ENCODE results near the gene CTSH.

DNA sequence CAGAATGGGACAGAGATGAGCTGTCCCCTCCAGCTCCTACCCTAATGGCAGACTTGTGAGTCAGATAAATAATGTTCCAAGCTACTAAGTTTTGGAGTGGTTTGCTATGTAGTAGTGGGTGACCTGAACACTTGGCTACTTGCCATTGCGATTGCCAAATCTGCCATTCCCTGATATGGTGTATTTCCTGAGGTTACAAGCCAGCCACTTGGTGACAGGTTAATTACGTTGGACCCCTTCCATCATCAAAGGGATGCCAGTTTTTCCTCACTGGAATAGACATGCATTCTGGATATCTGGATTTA is 38.6 kb downstream of the CTSH start:
- TF ChIP-seq, protein P1, sequence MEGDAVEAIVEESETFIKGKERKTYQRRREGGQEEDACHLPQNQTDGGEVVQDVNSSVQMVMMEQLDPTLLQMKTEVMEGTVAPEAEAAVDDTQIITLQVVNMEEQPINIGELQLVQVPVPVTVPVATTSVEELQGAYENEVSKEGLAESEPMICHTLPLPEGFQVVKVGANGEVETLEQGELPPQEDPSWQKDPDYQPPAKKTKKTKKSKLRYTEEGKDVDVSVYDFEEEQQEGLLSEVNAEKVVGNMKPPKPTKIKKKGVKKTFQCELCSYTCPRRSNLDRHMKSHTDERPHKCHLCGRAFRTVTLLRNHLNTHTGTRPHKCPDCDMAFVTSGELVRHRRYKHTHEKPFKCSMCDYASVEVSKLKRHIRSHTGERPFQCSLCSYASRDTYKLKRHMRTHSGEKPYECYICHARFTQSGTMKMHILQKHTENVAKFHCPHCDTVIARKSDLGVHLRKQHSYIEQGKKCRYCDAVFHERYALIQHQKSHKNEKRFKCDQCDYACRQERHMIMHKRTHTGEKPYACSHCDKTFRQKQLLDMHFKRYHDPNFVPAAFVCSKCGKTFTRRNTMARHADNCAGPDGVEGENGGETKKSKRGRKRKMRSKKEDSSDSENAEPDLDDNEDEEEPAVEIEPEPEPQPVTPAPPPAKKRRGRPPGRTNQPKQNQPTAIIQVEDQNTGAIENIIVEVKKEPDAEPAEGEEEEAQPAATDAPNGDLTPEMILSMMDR (conservative IDR thresholded peaks at IDR 0.05; ENCODE audit: low read depth in 2 of 2): no peak
- no peak for TF ChIP-seq ZNF114 (CRISPR knock-in tag; IDR thresholded peaks at IDR 0.05)
- TF ChIP-seq EZH2 (IDR thresholded peaks at IDR 0.05; ENCODE audit: low read depth, unreplicated experiment): no peak
- TF ChIP-seq, protein P2, sequence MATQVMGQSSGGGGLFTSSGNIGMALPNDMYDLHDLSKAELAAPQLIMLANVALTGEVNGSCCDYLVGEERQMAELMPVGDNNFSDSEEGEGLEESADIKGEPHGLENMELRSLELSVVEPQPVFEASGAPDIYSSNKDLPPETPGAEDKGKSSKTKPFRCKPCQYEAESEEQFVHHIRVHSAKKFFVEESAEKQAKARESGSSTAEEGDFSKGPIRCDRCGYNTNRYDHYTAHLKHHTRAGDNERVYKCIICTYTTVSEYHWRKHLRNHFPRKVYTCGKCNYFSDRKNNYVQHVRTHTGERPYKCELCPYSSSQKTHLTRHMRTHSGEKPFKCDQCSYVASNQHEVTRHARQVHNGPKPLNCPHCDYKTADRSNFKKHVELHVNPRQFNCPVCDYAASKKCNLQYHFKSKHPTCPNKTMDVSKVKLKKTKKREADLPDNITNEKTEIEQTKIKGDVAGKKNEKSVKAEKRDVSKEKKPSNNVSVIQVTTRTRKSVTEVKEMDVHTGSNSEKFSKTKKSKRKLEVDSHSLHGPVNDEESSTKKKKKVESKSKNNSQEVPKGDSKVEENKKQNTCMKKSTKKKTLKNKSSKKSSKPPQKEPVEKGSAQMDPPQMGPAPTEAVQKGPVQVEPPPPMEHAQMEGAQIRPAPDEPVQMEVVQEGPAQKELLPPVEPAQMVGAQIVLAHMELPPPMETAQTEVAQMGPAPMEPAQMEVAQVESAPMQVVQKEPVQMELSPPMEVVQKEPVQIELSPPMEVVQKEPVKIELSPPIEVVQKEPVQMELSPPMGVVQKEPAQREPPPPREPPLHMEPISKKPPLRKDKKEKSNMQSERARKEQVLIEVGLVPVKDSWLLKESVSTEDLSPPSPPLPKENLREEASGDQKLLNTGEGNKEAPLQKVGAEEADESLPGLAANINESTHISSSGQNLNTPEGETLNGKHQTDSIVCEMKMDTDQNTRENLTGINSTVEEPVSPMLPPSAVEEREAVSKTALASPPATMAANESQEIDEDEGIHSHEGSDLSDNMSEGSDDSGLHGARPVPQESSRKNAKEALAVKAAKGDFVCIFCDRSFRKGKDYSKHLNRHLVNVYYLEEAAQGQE (IDR thresholded peaks at IDR 0.05; ENCODE audit: unreplicated experiment): no peak
- no peak for TF ChIP-seq EZH2phosphoT487 (IDR thresholded peaks at IDR 0.05; ENCODE audit: unreplicated experiment)
- TF ChIP-seq, protein P3, sequence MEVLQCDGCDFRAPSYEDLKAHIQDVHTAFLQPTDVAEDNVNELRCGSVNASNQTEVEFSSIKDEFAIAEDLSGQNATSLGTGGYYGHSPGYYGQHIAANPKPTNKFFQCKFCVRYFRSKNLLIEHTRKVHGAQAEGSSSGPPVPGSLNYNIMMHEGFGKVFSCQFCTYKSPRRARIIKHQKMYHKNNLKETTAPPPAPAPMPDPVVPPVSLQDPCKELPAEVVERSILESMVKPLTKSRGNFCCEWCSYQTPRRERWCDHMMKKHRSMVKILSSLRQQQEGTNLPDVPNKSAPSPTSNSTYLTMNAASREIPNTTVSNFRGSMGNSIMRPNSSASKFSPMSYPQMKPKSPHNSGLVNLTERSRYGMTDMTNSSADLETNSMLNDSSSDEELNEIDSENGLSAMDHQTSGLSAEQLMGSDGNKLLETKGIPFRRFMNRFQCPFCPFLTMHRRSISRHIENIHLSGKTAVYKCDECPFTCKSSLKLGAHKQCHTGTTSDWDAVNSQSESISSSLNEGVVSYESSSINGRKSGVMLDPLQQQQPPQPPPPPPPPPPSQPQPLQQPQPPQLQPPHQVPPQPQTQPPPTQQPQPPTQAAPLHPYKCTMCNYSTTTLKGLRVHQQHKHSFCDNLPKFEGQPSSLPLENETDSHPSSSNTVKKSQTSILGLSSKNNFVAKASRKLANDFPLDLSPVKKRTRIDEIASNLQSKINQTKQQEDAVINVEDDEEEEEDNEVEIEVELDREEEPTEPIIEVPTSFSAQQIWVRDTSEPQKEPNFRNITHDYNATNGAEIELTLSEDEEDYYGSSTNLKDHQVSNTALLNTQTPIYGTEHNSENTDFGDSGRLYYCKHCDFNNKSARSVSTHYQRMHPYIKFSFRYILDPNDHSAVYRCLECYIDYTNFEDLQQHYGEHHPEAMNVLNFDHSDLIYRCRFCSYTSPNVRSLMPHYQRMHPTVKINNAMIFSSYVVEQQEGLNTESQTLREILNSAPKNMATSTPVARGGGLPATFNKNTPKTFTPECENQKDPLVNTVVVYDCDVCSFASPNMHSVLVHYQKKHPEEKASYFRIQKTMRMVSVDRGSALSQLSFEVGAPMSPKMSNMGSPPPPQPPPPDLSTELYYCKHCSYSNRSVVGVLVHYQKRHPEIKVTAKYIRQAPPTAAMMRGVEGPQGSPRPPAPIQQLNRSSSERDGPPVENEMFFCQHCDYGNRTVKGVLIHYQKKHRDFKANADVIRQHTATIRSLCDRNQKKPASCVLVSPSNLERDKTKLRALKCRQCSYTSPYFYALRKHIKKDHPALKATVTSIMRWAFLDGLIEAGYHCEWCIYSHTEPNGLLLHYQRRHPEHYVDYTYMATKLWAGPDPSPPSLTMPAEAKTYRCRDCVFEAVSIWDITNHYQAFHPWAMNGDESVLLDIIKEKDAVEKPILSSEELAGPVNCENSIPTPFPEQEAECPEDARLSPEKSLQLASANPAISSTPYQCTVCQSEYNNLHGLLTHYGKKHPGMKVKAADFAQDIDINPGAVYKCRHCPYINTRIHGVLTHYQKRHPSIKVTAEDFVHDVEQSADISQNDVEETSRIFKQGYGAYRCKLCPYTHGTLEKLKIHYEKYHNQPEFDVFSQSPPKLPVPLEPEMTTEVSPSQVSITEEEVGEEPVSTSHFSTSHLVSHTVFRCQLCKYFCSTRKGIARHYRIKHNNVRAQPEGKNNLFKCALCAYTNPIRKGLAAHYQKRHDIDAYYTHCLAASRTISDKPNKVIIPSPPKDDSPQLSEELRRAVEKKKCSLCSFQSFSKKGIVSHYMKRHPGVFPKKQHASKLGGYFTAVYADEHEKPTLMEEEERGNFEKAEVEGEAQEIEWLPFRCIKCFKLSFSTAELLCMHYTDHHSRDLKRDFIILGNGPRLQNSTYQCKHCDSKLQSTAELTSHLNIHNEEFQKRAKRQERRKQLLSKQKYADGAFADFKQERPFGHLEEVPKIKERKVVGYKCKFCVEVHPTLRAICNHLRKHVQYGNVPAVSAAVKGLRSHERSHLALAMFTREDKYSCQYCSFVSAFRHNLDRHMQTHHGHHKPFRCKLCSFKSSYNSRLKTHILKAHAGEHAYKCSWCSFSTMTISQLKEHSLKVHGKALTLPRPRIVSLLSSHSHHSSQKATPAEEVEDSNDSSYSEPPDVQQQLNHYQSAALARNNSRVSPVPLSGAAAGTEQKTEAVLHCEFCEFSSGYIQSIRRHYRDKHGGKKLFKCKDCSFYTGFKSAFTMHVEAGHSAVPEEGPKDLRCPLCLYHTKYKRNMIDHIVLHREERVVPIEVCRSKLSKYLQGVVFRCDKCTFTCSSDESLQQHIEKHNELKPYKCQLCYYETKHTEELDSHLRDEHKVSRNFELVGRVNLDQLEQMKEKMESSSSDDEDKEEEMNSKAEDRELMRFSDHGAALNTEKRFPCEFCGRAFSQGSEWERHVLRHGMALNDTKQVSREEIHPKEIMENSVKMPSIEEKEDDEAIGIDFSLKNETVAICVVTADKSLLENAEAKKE (CRISPR knock-in tag; IDR thresholded peaks at IDR 0.05): no peak
